NCI-H82 treated with DMSO at 0.1 percent for 48 hours (cell line): ENCODE results near the gene OCA2.

Experiments used
- DNase-seq: peaks from one replicate; lab custom pipeline; 2025; ENCODE audit not compliant: unreplicated experiment; lab: John Stamatoyannopoulos, UW

Gene OCA2

GRCh38 chr15:28004143-28005003 lies 94.7 kb downstream of the OCA2 start:
- DNase-seq = no peak

- DNase-seq = no peak
These were observed 95.6 kb downstream of the OCA2 start for GRCh38 chr15:28003302-28004037.

GRCh38 chr15:28002867-28003266 lies 96.2 kb downstream of the OCA2 start:
- no peak for DNase-seq

- no peak for DNase-seq
These were observed 96.8 kb downstream of the OCA2 start for GRCh38 chr15:28002136-28002861.

GRCh38 chr15:28001641-28002040 lies 97.5 kb downstream of the OCA2 start:
- no peak for DNase-seq

GRCh38 chr15:27993996-27994780 lies 104.9 kb downstream of the OCA2 start:
- no peak for DNase-seq

- no peak for DNase-seq
These were observed 105.6 kb downstream of the OCA2 start for GRCh38 chr15:27993544-27993943.

GRCh38 chr15:27990521-27991515 lies 108.3 kb downstream of the OCA2 start:
- DNase-seq = peak; percentile 89

- DNase-seq = no peak
These were observed 109.3 kb downstream of the OCA2 start for GRCh38 chr15:27989838-27990237.

- no peak for DNase-seq
These were observed 109.7 kb downstream of the OCA2 start for GRCh38 chr15:27989427-27989826.

- no peak for DNase-seq
These were observed 114.0 kb downstream of the OCA2 start for GRCh38 chr15:27985099-27985498.

GRCh38 chr15:27983496-27983895 lies 115.6 kb downstream of the OCA2 start:
- no peak for DNase-seq

GRCh38 chr15:27977696-27978095 lies 121.4 kb downstream of the OCA2 start:
- no peak for DNase-seq

- DNase-seq = no peak
These were observed 125.2 kb downstream of the OCA2 start for GRCh38 chr15:27973886-27974285.

- no peak for DNase-seq
These were observed 128.3 kb downstream of the OCA2 start for GRCh38 chr15:27970661-27971392.

GRCh38 chr15:27967541-27967940 lies 131.6 kb downstream of the OCA2 start:
- no peak for DNase-seq

- no peak for DNase-seq
These were observed 133.6 kb downstream of the OCA2 start for GRCh38 chr15:27965546-27965945.

GRCh38 chr15:27961801-27962200 lies 137.3 kb downstream of the OCA2 start:
- DNase-seq = no peak
